HG02763 (cell line): ENCODE measurements around the gene ATR.
"Not testable (repeated sequence)": the region's sequence is repeated elsewhere in the genome, so short reads cannot be mapped to it uniquely, and the experiment has no call there.

Experiments
- ATAC-seq: cut with Tn5 transposase; IDR thresholded peaks from one replicate; pipeline ENCODE4 v1.9.1; 2021; ENCODE audit warnings: mild to moderate bottlenecking, moderate library complexity; ENCODE audit not compliant: unreplicated experiment

ATR gene

DNA sequence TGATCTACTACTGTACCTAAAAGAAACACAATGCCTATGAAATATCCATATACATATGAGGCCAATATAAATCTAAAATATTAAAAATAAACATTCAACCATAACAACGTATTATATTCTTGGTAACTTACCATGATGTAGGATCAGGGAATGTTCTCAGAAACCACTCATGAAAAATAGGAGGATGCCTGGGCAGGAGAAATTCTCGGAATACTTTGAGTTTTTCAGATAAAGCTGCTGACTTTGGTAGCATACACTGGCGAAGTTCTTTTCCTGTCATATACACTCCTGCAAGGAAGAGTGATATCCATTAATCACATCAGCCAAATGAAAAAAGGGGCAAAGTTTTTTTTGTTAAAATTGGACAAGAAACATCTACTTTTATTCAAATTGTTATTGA is 119.4 kb downstream of the ATR start:
- no peak for ATAC-seq

DNA sequence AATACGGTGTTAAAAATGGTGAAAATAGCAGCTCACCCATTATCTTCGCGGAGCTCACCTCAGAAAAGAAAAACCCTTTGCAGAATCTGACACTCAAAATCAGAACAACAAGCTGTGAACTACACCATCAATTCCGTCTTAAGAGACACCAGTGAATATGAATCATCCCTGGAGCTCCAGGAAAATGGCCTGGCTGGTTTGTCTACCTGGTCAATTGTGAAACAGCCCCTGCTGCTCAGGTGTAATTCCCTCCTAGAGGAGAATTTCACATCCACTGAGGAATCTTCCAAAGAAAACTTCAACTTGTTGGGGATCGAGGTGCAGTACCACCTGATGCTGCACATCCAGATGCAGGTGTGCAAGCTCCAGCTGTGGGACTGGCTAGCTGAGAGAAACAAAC is 127.7 kb downstream of the ATR start:
- ATAC-seq = no peak

DNA sequence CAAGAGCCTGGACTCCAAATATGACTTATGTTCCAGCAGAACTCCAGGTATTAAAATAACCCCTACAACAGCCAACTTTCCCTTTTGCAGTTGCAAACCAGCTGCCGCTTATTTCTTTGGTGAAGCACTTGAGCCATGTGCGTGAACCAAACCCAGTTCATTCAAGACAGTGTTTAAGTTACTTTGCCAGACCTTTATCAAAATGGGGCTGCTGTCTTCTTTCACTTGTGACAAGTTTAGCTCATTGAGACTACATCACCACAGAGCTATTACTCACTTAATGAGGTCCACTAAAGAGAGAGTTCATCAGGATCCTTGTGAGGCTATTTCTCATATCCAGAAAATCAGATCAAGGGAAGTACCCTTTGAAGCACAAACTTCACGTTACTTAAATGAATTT is 128.3 kb downstream of the ATR start:
- ATAC-seq = no peak

GRCh38 chr3:142447852-142448823 is 130.4 kb downstream of the ATR start, which contains the start of gene XRN1:
Gene XRN1, minus strand, starts transcription at chr3:142448037. Its CDS starts 93 bp downstream, at chr3:142447944.
- peak; percentile 82 for ATAC-seq

GRCh38 chr3:142447301-142447851 is 131.2 kb downstream of the ATR start:
- peak; percentile 31 for ATAC-seq

DNA sequence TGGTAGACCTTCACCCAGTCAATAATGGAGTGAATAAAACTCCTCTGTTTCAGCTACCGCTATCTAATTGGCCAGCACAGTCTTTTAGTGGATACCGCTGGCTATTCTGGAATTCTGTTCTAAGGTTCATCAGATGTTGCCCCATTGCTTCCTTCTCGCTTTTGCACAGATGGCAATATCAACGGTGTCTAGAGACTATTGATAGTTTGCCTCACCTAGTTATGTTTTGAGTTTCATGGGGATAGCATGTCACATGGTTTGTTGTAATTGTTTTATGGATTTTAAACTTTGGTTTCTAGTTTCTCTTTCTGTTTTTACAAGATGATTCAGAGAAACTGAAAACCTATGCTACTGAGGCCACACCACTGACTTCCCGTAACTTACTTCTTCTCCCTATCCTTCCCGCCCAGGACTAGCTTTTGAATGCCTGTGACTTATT is 132.7 kb downstream of the ATR start:
- ATAC-seq = peak; percentile 44

DNA sequence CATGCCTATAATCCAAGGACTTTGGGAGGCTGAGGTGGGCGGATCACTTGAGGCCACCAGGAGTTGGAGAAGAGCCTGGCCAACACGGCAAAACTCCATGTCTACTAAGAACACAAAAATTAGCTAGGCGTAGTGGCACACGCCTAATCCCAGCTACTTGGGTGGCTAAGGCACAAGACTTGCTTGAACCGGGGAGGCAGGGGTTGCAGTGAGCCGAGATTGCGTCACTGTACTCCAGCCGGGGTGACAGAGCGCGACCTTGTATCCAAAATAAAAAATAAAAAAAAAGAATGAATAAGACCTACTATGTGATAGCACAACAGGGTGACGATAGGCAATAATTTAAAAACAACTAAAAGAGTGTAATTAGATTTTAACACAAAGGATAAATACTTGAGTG is 134.2 kb downstream of the ATR start:
- no peak for ATAC-seq

DNA sequence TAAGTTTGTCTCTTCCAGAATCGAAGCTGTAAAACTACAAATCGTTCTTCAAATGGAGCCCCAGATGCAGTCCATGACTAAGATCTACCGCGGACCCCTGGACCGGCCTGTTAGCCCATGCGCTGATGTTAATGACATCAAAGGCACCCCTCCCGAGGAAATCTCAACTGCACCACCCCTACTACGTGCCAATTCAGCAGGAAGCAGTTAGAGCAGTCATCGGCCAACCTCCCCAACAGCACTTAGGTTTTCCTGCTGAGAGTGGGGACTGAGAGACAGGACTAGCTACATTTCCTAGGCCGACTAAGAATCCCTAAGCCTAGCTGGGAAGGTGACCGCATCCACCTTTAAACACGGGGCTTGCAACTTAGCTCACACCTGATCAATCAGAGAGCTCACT is 135.5 kb downstream of the ATR start:
- ATAC-seq = not testable (repeated sequence)

DNA sequence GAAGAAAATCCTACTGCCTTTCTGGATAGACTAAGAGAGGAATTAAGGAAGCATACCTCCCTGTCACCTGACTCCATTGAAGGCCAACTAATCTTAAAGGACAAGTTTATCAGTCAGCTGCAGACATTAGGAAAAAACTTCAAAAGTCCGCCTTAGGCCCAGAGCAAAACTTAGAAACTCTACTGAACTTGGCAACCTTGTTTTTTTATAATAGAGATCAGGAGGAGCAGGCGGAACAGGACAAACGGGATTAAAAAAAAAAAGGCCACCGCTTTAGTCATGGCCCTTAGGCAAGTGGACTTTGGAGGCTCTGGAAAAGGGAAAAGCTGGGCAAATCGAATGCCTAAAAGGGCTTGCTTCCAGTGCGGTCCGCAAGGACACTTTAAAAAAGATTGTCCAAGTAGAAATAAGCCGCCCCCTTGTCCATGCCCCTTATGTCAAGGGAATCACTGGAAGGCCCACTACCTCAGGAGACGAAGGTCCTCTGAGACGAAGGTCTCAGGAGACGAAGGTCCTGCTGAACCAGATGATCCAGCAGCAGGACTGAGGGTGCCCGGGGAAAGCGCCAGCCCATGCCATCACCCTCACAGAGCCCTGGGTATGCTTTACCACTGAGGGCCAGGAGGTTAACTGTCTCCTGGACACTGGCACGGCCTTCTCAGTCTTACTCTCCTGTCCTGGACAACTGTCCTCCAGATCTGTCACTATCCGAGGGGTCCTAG is 138.9 kb downstream of the ATR start:
- not testable (repeated sequence) for ATAC-seq

- not testable (repeated sequence) for ATAC-seq
Observed at GRCh38 chr3:142438096-142438495, 140.4 kb downstream of the ATR start.

DNA sequence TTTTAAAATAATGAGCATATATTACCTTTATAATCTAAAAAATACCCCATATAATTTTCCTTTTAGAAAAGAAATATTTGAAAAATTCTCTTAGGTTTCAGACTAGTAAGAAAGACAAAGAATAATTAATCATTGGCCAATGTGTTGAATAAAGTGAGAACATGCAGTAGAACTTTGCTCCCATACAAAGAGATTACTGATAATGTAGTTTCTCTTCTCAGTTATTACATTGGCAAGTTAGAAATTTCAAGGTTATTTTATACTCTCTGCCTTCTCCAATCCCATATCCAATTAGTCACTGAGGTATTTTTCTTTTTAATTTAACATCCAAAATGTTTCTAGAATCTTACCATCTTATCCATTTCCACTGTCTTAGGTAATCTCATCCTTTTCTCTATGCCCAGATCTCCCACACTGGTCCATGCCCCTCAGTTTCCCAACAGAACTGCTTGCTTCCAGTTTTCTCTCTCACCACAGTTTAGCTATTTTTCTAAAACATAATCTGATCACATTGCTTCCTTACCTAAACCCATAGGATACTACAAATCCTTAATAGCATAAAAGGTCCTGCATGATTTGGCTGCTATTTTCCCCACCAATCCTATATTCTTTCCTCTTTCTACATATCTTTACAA is 141.5 kb downstream of the ATR start:
- ATAC-seq = no peak

- ATAC-seq = no peak
Observed at GRCh38 chr3:142434503-142434902, 144.0 kb downstream of the ATR start.

GRCh38 chr3:142433110-142433509 is 145.4 kb downstream of the ATR start:
- no peak for ATAC-seq

DNA sequence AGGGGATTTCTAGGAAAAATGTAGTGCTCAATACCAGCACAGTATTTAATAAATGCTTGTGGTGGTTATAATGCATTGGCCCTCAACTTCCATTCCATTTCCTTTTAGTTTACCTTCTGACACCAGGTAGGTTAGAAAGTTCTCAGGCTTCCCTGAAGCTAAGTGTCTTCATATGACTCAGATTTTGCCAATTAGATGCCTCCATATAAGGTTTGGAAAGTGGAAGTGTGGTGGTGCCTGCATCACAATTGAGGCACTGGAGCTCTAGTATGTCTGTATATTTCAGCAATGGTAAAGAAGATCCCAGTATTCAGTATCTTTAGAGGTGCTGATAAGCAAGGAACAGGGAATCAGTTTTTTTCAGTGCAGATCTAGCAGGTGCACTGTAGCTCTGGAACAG is 149.0 kb downstream of the ATR start:
- ATAC-seq = no peak

DNA sequence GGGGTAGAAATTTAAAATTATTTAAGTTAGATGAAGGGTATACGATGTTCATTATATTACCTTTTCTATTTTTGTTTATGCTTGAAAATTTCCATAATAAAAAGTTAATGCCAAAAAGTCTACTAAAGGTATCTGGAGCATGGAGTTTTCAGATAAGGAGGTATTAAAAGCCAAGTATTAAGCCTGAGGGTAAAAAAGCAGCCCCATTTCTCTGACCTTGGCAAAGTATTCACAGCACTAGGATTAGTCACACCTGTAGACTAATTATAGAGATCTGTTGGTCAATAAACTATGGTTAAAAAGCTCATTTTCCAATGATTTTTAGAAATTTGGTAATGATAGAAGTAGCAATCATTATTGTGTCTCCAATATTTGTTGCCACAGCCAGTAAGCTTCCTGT is 153.8 kb downstream of the ATR start:
- no peak for ATAC-seq

- ATAC-seq = no peak
Observed at GRCh38 chr3:142418926-142419592, 159.5 kb downstream of the ATR start.

- no peak for ATAC-seq
Observed at GRCh38 chr3:142417302-142417701, 161.2 kb downstream of the ATR start.

GRCh38 chr3:142400537-142400936 is 178.0 kb downstream of the ATR start:
- ATAC-seq = not testable (repeated sequence)
